Prostate gland (tissue), 2 donors: ENCODE measurements around the gene SPINK1. TPM values are rescaled to one million over a fixed set of nuclear protein-coding genes. Genes with fewer than 3 reads are reported as not detected.

ENCODE experiments used
- DNase-seq: peaks from one replicate; pipeline ENCODE4 v3.0.0-alpha.2; 2019; ENCODE audit warnings: low spot score
- H3K27ac ChIP-seq, 2 donors: fragments of 200-600 bp; sonication (generic); 2 replicates each; pipeline ENCODE4 v1.5.1; 2017 to 2019
- H3K27me3 ChIP-seq: fragments of 200-600 bp; sonication (generic); replicated peaks from 2 replicates; pipeline ENCODE4 v1.5.1; 2019; ENCODE audit not compliant: insufficient read depth
- H3K36me3 ChIP-seq, 2 donors: fragments of 200-600 bp; sonication (generic); 1 replicate in 1 of 2; 2 replicates in 1 of 2; pipeline versions ENCODE4 v1.5.1 to v1.8.1; 2017 to 2019
- H3K4me1 ChIP-seq: fragments of 200-600 bp; sonication (generic); replicated peaks from 2 replicates; pipeline ENCODE4 v1.5.1; 2019
- H3K4me3 ChIP-seq, 2 donors: fragments of 200-600 bp; sonication (generic); 2 replicates each; pipeline ENCODE4 v1.5.1; 2017 to 2019
- H3K9me3 ChIP-seq: fragments of 200-600 bp; sonication (generic); 2 replicates; pipeline ENCODE4 v1.5.1; 2017
- CTCF ChIP-seq, 4 experiments: fragments of 200-600 bp in 2 of 4; fragments of 450-650 bp in 2 of 4; sonication (generic) in 2 of 4; IDR thresholded peaks; 1 replicate in 3 of 4; 2 replicates in 1 of 4; pipeline ENCODE4 v1.5.1; 2016 to 2019; ENCODE audit warnings: antibody characterized with exemption in 4 of 4, mild to moderate bottlenecking in 2 of 4, moderate library complexity in 2 of 4
- POLR2A ChIP-seq: fragments of 450-650 bp; IDR thresholded peaks from one replicate; pipeline ENCODE4 v1.6.1; 2016; ENCODE audit warnings: antibody characterized with exemption, mild to moderate bottlenecking
- POLR2AphosphoS5 ChIP-seq: sonication (generic); formaldehyde crosslinking; IDR thresholded peaks from one replicate; pipeline ENCODE4 v1.6.1; 2017; ENCODE audit warnings: antibody characterized with exemption
- WGBS: methylation state at CpG from one replicate; pipeline ENCODE4 v1.1.5; 2018; 5-methylcytosine and 5-hydroxymethylcytosine counted together
- intact Hi-C: fragments of 100-400 bp; cut with DNase I; formaldehyde crosslinking; loops from one replicate; pipeline ENCODE4 v1.14.2; 2022
- total RNA-seq, 2 donors: library from RNA; depleted of rRNA; stranded (reverse); fragments of >200 nt; gene quantifications; one replicate each; pipeline ENCODE4 v1.1.0, GENCODE V29; 2016

The SPINK1 gene
- total RNA-seq, 2 donors from 2014 or later, result 3.7 TPM; not detected in 1

DNA sequence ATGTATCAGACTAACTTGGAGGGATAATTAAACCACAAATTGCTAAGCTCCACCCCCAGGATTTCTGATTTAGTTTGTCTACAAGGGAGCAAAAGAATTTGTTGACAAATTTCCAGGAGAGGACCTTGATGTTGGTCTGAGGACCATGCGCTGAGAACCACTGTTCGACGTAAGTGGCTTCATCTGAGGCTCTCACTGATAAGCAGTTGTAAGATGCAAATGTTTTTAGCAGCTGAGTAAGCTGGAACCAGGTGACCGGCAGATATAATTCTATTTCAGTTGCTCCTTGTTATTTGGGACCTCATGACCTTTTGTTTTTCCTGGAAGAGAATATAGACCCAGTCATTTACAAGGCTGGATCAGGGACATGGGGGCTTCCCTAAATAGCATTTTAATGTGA is 14.1 kb upstream of the SPINK1 start:
- intact Hi-C loops, result no loop called here
- Histone ChIP-seq H3K4me3 (no peak overlapping the region), H3K27me3 (no peaks in the 10 kb centered on the region), H3K27ac (no peak overlapping the region), H3K36me3 (no peaks in the 10 kb centered on the region), H3K9me3 (no peaks in the 10 kb centered on the region), H3K4me1 (no peaks in the 10 kb centered on the region)
- TF ChIP-seq CTCF (IDR thresholded peaks at IDR 0.05) (no peak), POLR2A (no peak), POLR2AphosphoS5 (no peak)
- no peak for DNase-seq
- WGBS, result 95% methylated on average over 4 of the region's 4 CpGs

DNA sequence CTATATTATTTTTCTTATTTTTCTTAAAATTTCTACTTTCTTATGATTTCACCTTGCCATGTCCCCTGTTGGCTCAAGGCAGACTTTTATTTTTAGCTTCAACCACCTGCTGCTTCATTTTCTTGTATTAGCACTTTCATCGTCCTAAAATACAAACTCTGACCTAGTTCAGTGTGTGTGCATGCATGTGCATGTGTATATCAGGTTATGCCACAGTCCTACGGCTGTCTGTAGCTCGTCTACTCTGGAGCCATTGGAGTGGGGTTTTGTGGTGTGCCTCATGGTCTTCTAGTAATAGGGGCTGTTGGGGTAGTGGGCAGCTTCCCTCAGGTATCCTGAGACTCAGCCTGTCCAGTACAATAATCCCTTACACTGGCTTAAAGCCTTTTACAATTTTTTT is 13.4 kb upstream of the SPINK1 start:
- H3K4me3 ChIP-seq, result no peak overlapping the region
- no peak for DNase-seq
- no peak for TF ChIP-seq POLR2AphosphoS5
- TF ChIP-seq CTCF (IDR thresholded peaks at IDR 0.05), result no peak
- no peak for TF ChIP-seq POLR2A
- H3K27me3 ChIP-seq, result no peaks in the 10 kb centered on the region
- no peaks in the 10 kb centered on the region for H3K9me3 ChIP-seq
- H3K36me3 ChIP-seq, result no peaks in the 10 kb centered on the region
- H3K27ac ChIP-seq, result no peak overlapping the region
- intact Hi-C loops, result no loop called here
- H3K4me1 ChIP-seq, result no peaks in the 10 kb centered on the region
- 71% methylated on average over 3 of the region's 3 CpGs for WGBS

- Histone ChIP-seq H3K27me3 (no peaks in the 10 kb centered on the region), H3K4me1 (no peaks in the 10 kb centered on the region), H3K4me3 (no peak overlapping the region), H3K36me3 (no peaks in the 10 kb centered on the region), H3K9me3 (no peaks in the 10 kb centered on the region), H3K27ac (no peak overlapping the region)
- intact Hi-C loops, result no loop called here
- DNase-seq, result no peak
- 57% methylated on average over 2 of the region's 2 CpGs for WGBS
- TF ChIP-seq POLR2AphosphoS5, result no peak
Measured at GRCh38 chr5:147842869-147843268, 11.4 kb upstream of the SPINK1 start.

DNA sequence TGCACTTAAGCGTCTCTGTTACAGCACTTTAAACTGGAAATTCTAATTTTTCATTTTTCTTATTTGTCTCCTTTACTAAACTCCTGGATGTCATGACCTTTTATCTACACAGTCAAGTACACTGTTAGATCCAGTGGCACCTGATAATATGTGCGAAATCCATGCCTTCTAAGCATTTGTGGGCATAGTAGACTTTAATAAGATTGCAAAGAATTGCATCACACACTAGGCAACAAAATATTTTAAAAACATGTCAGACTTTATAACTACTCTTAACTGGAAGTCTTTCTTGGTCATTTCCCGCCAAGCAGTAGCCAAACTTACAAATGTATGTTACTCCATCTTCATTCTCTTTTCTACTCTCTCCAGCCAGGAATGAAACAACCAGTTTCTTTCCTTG is 5.0 kb upstream of the SPINK1 start:
- H3K4me3 ChIP-seq, result no peak overlapping the region
- DNase-seq, result no peak
- H3K4me1 ChIP-seq, result no peaks in the 10 kb centered on the region
- H3K9me3 ChIP-seq, result no peaks in the 10 kb centered on the region
- WGBS, result 92% methylated on average over 3 of the region's 3 CpGs
- no peaks in the 10 kb centered on the region for H3K36me3 ChIP-seq
- no peak overlapping the region for H3K27ac ChIP-seq
- no peaks in the 10 kb centered on the region for H3K27me3 ChIP-seq
- intact Hi-C loops, result no loop called here
- TF ChIP-seq POLR2AphosphoS5 (no peak), POLR2A (no peak), CTCF (IDR thresholded peaks at IDR 0.05) (no peak)

- no peaks in the 10 kb centered on the region for H3K4me1 ChIP-seq
- no peak for DNase-seq
- WGBS, result 46% methylated on average over 2 of the region's 2 CpGs
- H3K27ac ChIP-seq, result no peak overlapping the region
- H3K36me3 ChIP-seq, result no peaks in the 10 kb centered on the region
- H3K4me3 ChIP-seq, result no peak overlapping the region
- TF ChIP-seq POLR2A (no peak), POLR2AphosphoS5 (peak; percentile 46), CTCF (IDR thresholded peaks at IDR 0.05) (no peak)
- intact Hi-C loops, result no loop called here
- no peaks in the 10 kb centered on the region for H3K9me3 ChIP-seq
- no peaks in the 10 kb centered on the region for H3K27me3 ChIP-seq
Measured at GRCh38 chr5:147835386-147835798, 3.9 kb upstream of the SPINK1 start.
